Posterior vena cava (tissue), 2 donors: ENCODE results near the gene CEP76. TPM values are rescaled to one million over a fixed set of nuclear protein-coding genes. Genes with fewer than 3 reads are reported as not detected.

ENCODE experiments used
- total RNA-seq, 2 donors: library from RNA; stranded (reverse); fragmentation: NEBNext Ultra II Directional; extraction: Animal tissue kit (Norgen Biotek cat#: 25700); gene quantifications; one replicate each; pipeline ENCODE4 v1.2.1, GENCODE V29; 2021
- donor health status: DM: yes; HTN: yes; CAD: no.
- donor health status: DM: yes; HTN: yes; CAD: no.

Gene CEP76
- total RNA-seq, 2 donors from 2014 or later = 2.8 to 4.5 TPM

Other genes with a start within 250 kb of the CEP76 start
- 10 to 100 TPM; 32.3 to 47.8 TPM for gene SPIRE1, start 44.6 kb downstream of the CEP76 start, total RNA-seq
- gene PSMG2, start 319 bp upstream of the CEP76 start, total RNA-seq = 10 to 100 TPM; 60.6 to 62.3 TPM
- gene PTPN2, start 181.5 kb upstream of the CEP76 start, total RNA-seq = 10 to 100 TPM; 29.2 to 36.8 TPM
- gene SEH1L, start 245.3 kb upstream of the CEP76 start, total RNA-seq = 10 to 100 TPM; 31.7 to 38.6 TPM